GM12891 (cell line): Measurements from ENCODE around the gene UPF1.

Source experiments
- POLR2A ChIP-seq: IDR thresholded peaks from 2 replicates; pipeline ENCODE4 v1.6.1; 2011; ENCODE audit warnings: low read depth, low read length, control low read depth
- POLR2AphosphoS5 ChIP-seq: IDR thresholded peaks from 2 replicates; pipeline ENCODE4 v1.6.1; 2011; ENCODE audit warnings: low read depth, low read length, control low read depth

GRCh38 chr19:18854982-18855381 lies 23.2 kb downstream of the UPF1 start:
- no peak for TF ChIP-seq POLR2A
- no peak for TF ChIP-seq POLR2AphosphoS5
